DOHH2 (cell line): ENCODE data around the gene TMEM181.

Experiments
- EZH2phosphoT487 ChIP-seq: fragments of 200-600 bp; sonication (generic); IDR thresholded peaks from 2 replicates; pipeline ENCODE4 v1.6.1; 2017; ENCODE audit warnings: borderline replicate concordance, mild to moderate bottlenecking, antibody characterized with exemption, low read length, moderate library complexity, mixed read lengths
- TF ChIP-seq, protein P1 (sequence below): fragments of 200-600 bp; sonication (generic); IDR thresholded peaks from one replicate; pipeline ENCODE4 v1.5.1; 2014; ENCODE audit warnings: antibody characterized with exemption, mild to moderate bottlenecking, low read depth, low read length; ENCODE audit not compliant: poor library complexity, severe bottlenecking

DNA sequence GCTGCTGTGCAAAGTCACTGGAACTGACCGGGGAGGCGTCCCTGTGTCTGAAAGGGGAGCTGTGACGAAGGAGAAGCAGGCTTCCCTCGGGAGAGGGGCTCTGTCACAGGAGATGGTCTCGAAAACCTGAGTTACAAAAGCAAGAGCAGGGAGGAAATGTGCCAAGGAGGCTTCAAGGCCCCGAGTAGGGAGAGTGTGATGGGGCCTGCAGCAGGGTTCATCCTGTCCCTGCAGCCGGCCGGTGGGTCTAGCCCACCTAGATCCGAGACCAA lies 68.0 kb downstream of the TMEM181 start:
- TF ChIP-seq, protein P1, sequence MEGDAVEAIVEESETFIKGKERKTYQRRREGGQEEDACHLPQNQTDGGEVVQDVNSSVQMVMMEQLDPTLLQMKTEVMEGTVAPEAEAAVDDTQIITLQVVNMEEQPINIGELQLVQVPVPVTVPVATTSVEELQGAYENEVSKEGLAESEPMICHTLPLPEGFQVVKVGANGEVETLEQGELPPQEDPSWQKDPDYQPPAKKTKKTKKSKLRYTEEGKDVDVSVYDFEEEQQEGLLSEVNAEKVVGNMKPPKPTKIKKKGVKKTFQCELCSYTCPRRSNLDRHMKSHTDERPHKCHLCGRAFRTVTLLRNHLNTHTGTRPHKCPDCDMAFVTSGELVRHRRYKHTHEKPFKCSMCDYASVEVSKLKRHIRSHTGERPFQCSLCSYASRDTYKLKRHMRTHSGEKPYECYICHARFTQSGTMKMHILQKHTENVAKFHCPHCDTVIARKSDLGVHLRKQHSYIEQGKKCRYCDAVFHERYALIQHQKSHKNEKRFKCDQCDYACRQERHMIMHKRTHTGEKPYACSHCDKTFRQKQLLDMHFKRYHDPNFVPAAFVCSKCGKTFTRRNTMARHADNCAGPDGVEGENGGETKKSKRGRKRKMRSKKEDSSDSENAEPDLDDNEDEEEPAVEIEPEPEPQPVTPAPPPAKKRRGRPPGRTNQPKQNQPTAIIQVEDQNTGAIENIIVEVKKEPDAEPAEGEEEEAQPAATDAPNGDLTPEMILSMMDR = no peak
- TF ChIP-seq EZH2phosphoT487 = no peak
